ENCODE results near the gene ARMC7. TPM values are rescaled to one million over a fixed set of nuclear protein-coding genes. Genes with fewer than 3 reads are reported as not detected.
A peak's percentile ranks its signal among the peaks of the same experiment; 100 is the strongest.

ARMC7 gene
- total and polyA plus RNA-seq, 2 of the 4 experiments (the other 2 are of a cell fraction) = 1.8 to 6.9 TPM

- ChIA-PET CTCF (interaction anchor here (0.9 to 1.1 kb wide), 2 partner anchors 13 to 69 kb away, joined by 3 to 11 read pairs; no protein-coding TSS in a partner anchor), POLR2A (ENCODE audit: unreplicated experiment) (no interaction called here)
- peak overlapping the region; percentile 44 for H2AK9ac ChIP-seq (replicated peaks; ENCODE audit: low read depth, low read length, poor library complexity)
- in situ Hi-C loops (cut with MboI; ENCODE audit: low sequenced_read_pairs) = no loop called here
- dilution Hi-C loops (cut with HindIII; ENCODE audit: low sequenced_read_pairs, unreplicated experiment) = no loop called here
- DNase-seq = no peak
- H2AFZ ChIP-seq (replicated peaks; ENCODE audit: low read length, poor library complexity) = no peak overlapping the region
- no TSS peak for BruUV-seq (replicated peaks)
- H3K56ac ChIP-seq (ENCODE audit: extremely low read depth, insufficient read depth, low read length) = no peak overlapping the region
- no peak overlapping the region for H4K91ac ChIP-seq (ENCODE audit: insufficient read depth, low read depth, low read length)
- H4K20me1 ChIP-seq (ENCODE audit: insufficient read depth, low read length) = peaks cover 12% of the 10 kb centered on the region
- no peak overlapping the region for H3K14ac ChIP-seq (replicated peaks; ENCODE audit: low read depth, low read length)
- H2BK120ac ChIP-seq (ENCODE audit: low read depth, low read length) = no peak overlapping the region
- no peak for ATAC-seq (ENCODE audit: low read depth)
- H2BK20ac ChIP-seq (ENCODE audit: low read depth, low read length) = no peak overlapping the region
- peaks cover 27% of the 10 kb centered on the region for H3K9me1 ChIP-seq (ENCODE audit: insufficient read depth, low read length)
- 94% methylated on average over 14 of the region's 33 CpGs; no CpG with 5 or more reads in 1 of the 2 experiments for WGBS, 2 experiments (ENCODE audit: extremely low coverage in 2 of 2, insufficient read length in 1 of 2)
- no peak overlapping the region for H3K9ac ChIP-seq (ENCODE audit: low read depth, low read length)
- H4K5ac ChIP-seq (ENCODE audit: low read depth, low read length) = no peak overlapping the region
- H3K4me1 ChIP-seq (ENCODE audit: control insufficient read depth, insufficient read depth, low read length) = peaks cover 2% of the 10 kb centered on the region; the same call in 1 of the 2 replicates
- no peak overlapping the region for H3K4ac ChIP-seq (ENCODE audit: low read depth, low read length)
- H2AK5ac ChIP-seq (ENCODE audit: low read depth, low read length) = no peak overlapping the region
- peaks cover 15% of the 10 kb centered on the region for H3K36me3 ChIP-seq (ENCODE audit: control insufficient read depth, insufficient read depth, low read length)
- peaks cover 11 to 69% of the 10 kb centered on the region in 2 experiments for H3K79me1 ChIP-seq (ENCODE audit: low read depth in 1 of 2, low read length in 2 of 2)
- TF ChIP-seq MAZ (IDR thresholded peaks at IDR 0.05; ENCODE audit: borderline replicate concordance, low read depth, low read length) = no peak
- TF ChIP-seq CHD1 (IDR thresholded peaks at IDR 0.05; ENCODE audit: low read depth, low read length) = no peak
- TF ChIP-seq USF2 (IDR thresholded peaks at IDR 0.05; ENCODE audit: low read depth, low read length) = no peak
- no peak for TF ChIP-seq FOS (IDR thresholded peaks at IDR 0.05; ENCODE audit: low read depth, low read length)
- TF ChIP-seq, protein P1, sequence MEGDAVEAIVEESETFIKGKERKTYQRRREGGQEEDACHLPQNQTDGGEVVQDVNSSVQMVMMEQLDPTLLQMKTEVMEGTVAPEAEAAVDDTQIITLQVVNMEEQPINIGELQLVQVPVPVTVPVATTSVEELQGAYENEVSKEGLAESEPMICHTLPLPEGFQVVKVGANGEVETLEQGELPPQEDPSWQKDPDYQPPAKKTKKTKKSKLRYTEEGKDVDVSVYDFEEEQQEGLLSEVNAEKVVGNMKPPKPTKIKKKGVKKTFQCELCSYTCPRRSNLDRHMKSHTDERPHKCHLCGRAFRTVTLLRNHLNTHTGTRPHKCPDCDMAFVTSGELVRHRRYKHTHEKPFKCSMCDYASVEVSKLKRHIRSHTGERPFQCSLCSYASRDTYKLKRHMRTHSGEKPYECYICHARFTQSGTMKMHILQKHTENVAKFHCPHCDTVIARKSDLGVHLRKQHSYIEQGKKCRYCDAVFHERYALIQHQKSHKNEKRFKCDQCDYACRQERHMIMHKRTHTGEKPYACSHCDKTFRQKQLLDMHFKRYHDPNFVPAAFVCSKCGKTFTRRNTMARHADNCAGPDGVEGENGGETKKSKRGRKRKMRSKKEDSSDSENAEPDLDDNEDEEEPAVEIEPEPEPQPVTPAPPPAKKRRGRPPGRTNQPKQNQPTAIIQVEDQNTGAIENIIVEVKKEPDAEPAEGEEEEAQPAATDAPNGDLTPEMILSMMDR (conservative IDR thresholded peaks at IDR 0.05; ENCODE audit: low read depth, low read length) = no peak
- no peak for TF ChIP-seq RFX5 (IDR thresholded peaks at IDR 0.05; ENCODE audit: low read depth, low read length)
- no peak for TF ChIP-seq NFE2L2 (IDR thresholded peaks at IDR 0.05; ENCODE audit: low read depth, low read length)
- no peak for TF ChIP-seq SMC3 (IDR thresholded peaks at IDR 0.05; ENCODE audit: low read depth, low read length)
- no peak for TF ChIP-seq RCOR1 (IDR thresholded peaks at IDR 0.05; ENCODE audit: insufficient replicate concordance, low read length)
- TF ChIP-seq CEBPB (IDR thresholded peaks at IDR 0.05; ENCODE audit: low read depth, low read length) = no peak
- H3K18ac ChIP-seq (ENCODE audit: low read depth, low read length) = no peak overlapping the region
- no peak overlapping the region for H3K4me2 ChIP-seq (ENCODE audit: low read depth, low read length)
- no peak overlapping the region for H3K4me3 ChIP-seq (ENCODE audit: insufficient read depth, low read depth, low read length)
- H3K9me3 ChIP-seq (ENCODE audit: control insufficient read depth, insufficient read depth, low read length) = no peaks in the 10 kb centered on the region
- H3K27ac ChIP-seq (ENCODE audit: insufficient read depth, low read length) = no peak overlapping the region
- H4K8ac ChIP-seq (ENCODE audit: low read depth in 2 of 2, low read length in 2 of 2) = no peak overlapping the region
- no peak overlapping the region for H3K23ac ChIP-seq (ENCODE audit: low read depth, low read length)
- H2BK15ac ChIP-seq (ENCODE audit: low read depth, low read length) = no peak overlapping the region
- intact Hi-C loops (cut with micrococcal nuclease) = no loop called here
- no peak overlapping the region for H2BK5ac ChIP-seq (ENCODE audit: low read depth, low read length, poor library complexity, severe bottlenecking)
- no peaks in the 10 kb centered on the region for H3K27me3 ChIP-seq (ENCODE audit: control insufficient read depth, insufficient read depth, low read length)
These were observed 19.1 kb downstream of the ARMC7 start for GRCh38 chr17:75128694-75129505.
